C4-2B (cell line): Measurements from ENCODE around the gene FCN2.

Experiments
- H3K27ac ChIP-seq: fragments of 450-650 bp; 2 replicates; pipeline ENCODE4 v1.5.1; 2017
- ZFX ChIP-seq: fragments of 450-650 bp; IDR thresholded peaks from 2 replicates; pipeline ENCODE4 v1.6.1; 2017
- TF ChIP-seq, protein P1 (sequence below): fragments of 450-650 bp; conservative IDR thresholded peaks from 2 replicates; pipeline ENCODE4 v1.5.1; 2017; ENCODE audit warnings: mild to moderate bottlenecking

FCN2 gene

DNA sequence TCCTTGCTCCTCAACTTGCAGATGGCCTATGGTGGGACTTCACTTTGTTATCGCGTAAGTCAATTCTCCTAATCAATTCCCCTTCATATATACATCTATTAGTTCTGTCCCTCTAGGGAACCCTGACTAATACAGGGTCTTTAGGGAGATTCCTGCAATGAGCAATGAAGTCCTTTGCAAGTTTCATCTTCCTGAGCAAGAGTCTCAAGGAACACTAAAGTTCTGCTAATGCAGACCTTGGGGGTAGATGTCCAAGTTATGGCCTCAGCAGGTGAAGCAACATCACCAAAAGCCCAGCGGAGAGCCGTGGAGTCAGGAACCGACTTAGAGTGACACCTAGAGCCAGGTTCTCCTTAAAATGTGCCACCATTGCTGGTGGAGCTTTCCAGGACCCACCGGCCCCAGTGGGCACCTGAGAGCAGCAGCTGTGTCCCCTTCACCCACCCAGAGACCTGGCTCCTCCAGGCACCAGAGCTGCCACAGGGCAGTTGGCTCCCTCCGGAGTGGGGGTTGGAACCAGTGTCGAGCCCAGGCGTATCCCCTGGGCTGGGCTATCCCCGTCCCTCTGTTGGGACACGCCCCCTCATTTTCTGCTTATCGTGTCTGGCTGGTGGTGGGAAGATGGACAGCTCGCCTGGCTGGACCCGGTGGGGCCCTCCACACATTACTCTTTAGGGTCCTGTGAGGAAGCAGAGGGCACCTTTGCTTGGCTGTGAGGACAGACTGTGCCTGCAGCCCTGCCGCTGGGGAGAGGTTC lies 48.0 kb downstream of the FCN2 start:
- no peak overlapping the region for H3K27ac ChIP-seq
- TF ChIP-seq, protein P1, sequence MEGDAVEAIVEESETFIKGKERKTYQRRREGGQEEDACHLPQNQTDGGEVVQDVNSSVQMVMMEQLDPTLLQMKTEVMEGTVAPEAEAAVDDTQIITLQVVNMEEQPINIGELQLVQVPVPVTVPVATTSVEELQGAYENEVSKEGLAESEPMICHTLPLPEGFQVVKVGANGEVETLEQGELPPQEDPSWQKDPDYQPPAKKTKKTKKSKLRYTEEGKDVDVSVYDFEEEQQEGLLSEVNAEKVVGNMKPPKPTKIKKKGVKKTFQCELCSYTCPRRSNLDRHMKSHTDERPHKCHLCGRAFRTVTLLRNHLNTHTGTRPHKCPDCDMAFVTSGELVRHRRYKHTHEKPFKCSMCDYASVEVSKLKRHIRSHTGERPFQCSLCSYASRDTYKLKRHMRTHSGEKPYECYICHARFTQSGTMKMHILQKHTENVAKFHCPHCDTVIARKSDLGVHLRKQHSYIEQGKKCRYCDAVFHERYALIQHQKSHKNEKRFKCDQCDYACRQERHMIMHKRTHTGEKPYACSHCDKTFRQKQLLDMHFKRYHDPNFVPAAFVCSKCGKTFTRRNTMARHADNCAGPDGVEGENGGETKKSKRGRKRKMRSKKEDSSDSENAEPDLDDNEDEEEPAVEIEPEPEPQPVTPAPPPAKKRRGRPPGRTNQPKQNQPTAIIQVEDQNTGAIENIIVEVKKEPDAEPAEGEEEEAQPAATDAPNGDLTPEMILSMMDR = no peak
- no peak for TF ChIP-seq ZFX

DNA sequence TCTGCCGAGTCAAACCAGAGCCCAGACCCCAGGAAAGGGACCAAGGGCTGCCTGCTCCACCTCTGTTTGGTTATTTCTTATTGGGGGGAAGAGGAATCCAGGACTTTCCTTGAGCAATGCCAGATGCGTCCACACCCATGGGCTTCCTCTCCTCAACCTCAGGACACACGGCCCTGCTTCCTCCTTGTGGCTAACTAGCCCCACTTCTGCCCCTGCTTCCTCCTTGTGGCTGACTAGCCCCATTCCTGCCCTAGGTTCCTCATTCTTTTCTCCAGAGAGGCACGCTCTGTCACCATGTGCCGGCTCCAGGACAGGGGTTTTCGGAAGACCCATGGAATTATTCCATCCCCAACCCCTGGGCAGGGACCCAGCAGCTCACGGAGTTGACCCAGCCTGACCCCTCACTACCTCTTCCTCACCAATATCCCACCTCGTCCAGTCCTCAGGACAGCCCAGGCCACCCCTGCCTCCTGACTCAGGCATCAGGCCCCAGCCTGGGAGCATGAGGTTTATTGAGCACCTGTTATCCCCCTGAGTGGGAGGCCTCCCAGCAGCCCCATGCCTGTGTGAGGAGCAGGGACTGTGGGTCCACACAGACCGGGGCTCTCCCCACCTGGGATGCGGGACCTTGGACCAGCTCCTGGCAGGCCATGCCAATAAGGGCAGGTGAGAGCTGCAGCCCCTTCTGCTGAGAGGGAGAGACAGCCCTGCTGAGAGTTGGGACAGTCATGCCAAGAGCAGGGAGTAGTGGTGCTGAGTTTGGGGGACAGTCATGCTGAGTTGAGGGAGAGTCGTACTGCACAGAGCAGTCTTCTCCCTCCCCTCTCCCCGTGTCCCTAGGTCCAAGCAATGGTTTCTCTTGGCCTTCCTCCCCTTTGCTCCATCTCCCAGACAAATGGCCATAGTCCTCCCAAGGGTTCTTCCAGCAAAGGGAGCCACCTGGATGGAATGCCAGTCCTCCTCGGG lies 48.9 kb downstream of the FCN2 start:
- H3K27ac ChIP-seq = no peak overlapping the region

DNA sequence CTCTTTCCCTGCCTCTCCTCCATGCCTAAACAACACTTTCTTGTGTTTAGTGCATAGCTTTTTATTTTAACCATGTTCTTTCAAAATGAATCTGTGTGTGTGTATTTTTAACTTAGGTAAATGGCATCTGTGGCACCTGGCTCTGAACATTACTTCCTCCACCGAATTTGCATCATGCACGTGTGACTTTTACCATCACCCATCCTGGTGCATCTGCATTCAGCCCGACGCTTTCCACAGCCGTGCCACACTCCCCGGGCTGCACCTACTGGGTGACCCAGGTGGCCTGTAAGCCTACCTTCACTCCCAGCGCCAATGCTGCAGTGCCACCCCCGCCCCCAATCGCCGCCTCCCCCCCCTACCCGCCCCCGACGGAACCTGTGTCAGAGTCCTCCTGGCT lies 49.8 kb downstream of the FCN2 start:
- H3K27ac ChIP-seq = no peak overlapping the region
- TF ChIP-seq, protein P1 = no peak
- TF ChIP-seq ZFX = no peak

More for the DNA sequence above, 48.9 kb downstream of the FCN2 start:
- TF ChIP-seq, protein P1 = no peak
- TF ChIP-seq ZFX = no peak

- TF ChIP-seq, protein P1 = no peak
- TF ChIP-seq ZFX = no peak
Observed at GRCh38 chr9:134932171-134932570, 51.6 kb downstream of the FCN2 start.

DNA sequence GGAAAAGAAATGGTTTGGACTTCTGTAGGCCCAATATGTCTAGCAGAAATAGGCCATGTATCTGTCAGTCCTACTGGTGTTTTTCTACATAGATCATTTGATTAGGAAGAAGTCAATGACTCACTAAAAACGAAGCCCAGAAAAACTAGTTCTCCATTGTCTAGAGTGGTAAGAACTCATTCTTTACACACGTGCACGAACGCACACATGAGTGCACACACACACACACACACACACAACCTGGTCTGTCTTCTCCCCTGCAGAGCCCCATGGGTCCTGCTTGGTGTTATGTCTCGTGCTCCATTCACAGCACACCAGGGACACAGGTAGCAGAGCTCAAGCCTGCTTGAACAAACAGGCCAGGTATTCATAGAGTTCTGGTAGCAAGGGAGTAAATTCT lies 52.0 kb downstream of the FCN2 start:
- TF ChIP-seq, protein P1 = no peak
- TF ChIP-seq ZFX = no peak
- no peak overlapping the region for H3K27ac ChIP-seq

More at GRCh38 chr9:134932171-134932570, 51.6 kb downstream of the FCN2 start:
- H3K27ac ChIP-seq = no peak overlapping the region

DNA sequence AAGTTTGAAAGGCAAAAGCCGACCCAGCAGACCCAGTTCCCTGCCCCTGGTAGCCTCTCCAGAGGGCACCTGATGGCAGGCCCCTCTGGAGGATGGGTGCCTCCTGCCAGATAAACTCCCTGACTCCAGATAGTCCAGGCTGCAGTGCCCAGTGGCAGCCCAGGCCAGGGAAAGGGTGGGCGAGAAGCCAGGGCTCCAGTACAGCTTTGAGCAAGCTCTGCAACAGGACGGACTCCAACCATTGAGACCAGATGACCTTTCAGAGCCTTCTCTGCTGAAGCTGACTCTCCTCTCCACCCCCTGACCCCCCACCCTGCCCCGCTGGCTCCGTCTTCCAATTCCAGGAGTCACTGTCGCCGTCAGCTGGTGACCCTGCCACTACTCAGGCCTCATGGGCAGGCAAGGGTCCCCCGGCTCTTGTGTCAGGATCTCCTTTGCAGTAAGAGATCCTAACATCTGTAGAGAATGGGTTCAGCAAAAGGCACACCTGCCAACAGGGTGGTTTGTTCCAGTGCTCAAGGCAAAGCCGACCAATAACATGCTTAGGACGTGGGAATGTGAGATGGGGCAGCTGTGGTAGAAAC lies 52.6 kb downstream of the FCN2 start:
- TF ChIP-seq, protein P1 = no peak
- TF ChIP-seq ZFX = no peak
- H3K27ac ChIP-seq = no peak overlapping the region
